HepG2 (cell line): ENCODE measurements around the gene RAPGEF5. TPM values are rescaled to one million over a fixed set of nuclear protein-coding genes. Genes with fewer than 3 reads are reported as not detected.

ENCODE experiments used
- FOXA1 ChIP-seq, 2 experiments: fragments of 450-650 bp in 1 of 2; sonication (generic) in 1 of 2; formaldehyde crosslinking in 1 of 2; IDR thresholded peaks; 2 replicates each; pipeline versions ENCODE4 v1.4.0 to v1.6.1; 2016 to 2020; ENCODE audit warnings: missing genetic modification reagents in 1 of 2
- HNRNPLL ChIP-seq: fragments of 200-400 bp; formaldehyde crosslinking; IDR thresholded peaks from 2 replicates; pipeline ENCODE4 v1.6.1; 2017; ENCODE audit warnings: mild to moderate bottlenecking, low read depth, low read length; ENCODE audit not compliant: poor library complexity, severe bottlenecking
- MEIS2 ChIP-seq: sonication (generic); formaldehyde crosslinking; IDR thresholded peaks from 2 replicates; pipeline ENCODE4 v1.9.0; 2021; ENCODE audit warnings: mild to moderate bottlenecking, missing genetic modification reagents
- NCOA1 ChIP-seq: sonication (generic); formaldehyde crosslinking; IDR thresholded peaks from 2 replicates; pipeline ENCODE4 v1.9.0; 2021; ENCODE audit warnings: missing genetic modification reagents
- SALL1 ChIP-seq: sonication (generic); formaldehyde crosslinking; IDR thresholded peaks from 2 replicates; pipeline ENCODE4 v1.8.0; 2022; ENCODE audit warnings: mild to moderate bottlenecking, missing genetic modification reagents
- TAF1 ChIP-seq: sonication (generic); formaldehyde crosslinking; IDR thresholded peaks from 2 replicates; pipeline ENCODE4 v1.4.0; 2020; ENCODE audit warnings: missing genetic modification reagents
- ZBTB7B ChIP-seq: sonication (generic); formaldehyde crosslinking; IDR thresholded peaks from 2 replicates; pipeline ENCODE4 v1.4.0; 2020; ENCODE audit warnings: missing genetic modification reagents
- ZNF782 ChIP-seq: sonication (generic); formaldehyde crosslinking; IDR thresholded peaks from 2 replicates; pipeline ENCODE4 v1.4.0; 2020; ENCODE audit warnings: missing genetic modification reagents, mild to moderate bottlenecking, borderline replicate concordance
- polyA plus RNA-seq, 8 experiments: library from polyadenylated mRNA; depleted of rRNA in 3 of 8; stranded (reverse) in 7 of 8; unstranded in 1 of 8; fragments of >200 nt; fragmentation: Illumina TruSeq in 4 of 8; extraction: Trizol in 4 of 8; gene quantifications; 2 replicates each; pipeline versions ENCODE4 v1.2.1 to v1.2.3, GENCODE V29; 2011 to 2016; ENCODE audit warnings: low read depth in 4 of 8, missing spikeins in 1 of 8, mixed read lengths in 1 of 8; ENCODE audit not compliant: insufficient read depth in 1 of 8
- total RNA-seq, 5 experiments: library from RNA; depleted of rRNA; stranded (reverse); fragments of >200 nt; fragmentation: Illumina TruSeq; extraction: Trizol; gene quantifications; 2 replicates each; pipeline ENCODE4 v1.2.3, GENCODE V29; 2016; ENCODE audit warnings: low read depth in 1 of 5
- TF ChIP-seq, protein P1 (sequence below): sonication (generic); formaldehyde crosslinking; IDR thresholded peaks from 2 replicates; pipeline ENCODE4 v1.4.0; 2020; ENCODE audit warnings: missing genetic modification reagents
- TF ChIP-seq, protein P2 (sequence below): sonication (generic); formaldehyde crosslinking; IDR thresholded peaks from 2 replicates; pipeline ENCODE4 v1.4.0; 2020; ENCODE audit warnings: missing genetic modification reagents, mild to moderate bottlenecking, borderline replicate concordance
- TF ChIP-seq, protein P3 (sequence below): sonication (generic); formaldehyde crosslinking; IDR thresholded peaks from 2 replicates; pipeline ENCODE4 v1.9.0; 2021; ENCODE audit warnings: mild to moderate bottlenecking, missing genetic modification reagents
- TF ChIP-seq, protein P4 (sequence below): sonication (generic); formaldehyde crosslinking; IDR thresholded peaks from 2 replicates; pipeline ENCODE4 v1.4.0; 2020; ENCODE audit warnings: missing genetic modification reagents

The RAPGEF5 gene
- total and polyA plus RNA-seq, 2 of the 13 experiments (the other 11 are each of a cell fraction or from before 2014, with no cell fraction given): 17.1 to 23.4 TPM

DNA sequence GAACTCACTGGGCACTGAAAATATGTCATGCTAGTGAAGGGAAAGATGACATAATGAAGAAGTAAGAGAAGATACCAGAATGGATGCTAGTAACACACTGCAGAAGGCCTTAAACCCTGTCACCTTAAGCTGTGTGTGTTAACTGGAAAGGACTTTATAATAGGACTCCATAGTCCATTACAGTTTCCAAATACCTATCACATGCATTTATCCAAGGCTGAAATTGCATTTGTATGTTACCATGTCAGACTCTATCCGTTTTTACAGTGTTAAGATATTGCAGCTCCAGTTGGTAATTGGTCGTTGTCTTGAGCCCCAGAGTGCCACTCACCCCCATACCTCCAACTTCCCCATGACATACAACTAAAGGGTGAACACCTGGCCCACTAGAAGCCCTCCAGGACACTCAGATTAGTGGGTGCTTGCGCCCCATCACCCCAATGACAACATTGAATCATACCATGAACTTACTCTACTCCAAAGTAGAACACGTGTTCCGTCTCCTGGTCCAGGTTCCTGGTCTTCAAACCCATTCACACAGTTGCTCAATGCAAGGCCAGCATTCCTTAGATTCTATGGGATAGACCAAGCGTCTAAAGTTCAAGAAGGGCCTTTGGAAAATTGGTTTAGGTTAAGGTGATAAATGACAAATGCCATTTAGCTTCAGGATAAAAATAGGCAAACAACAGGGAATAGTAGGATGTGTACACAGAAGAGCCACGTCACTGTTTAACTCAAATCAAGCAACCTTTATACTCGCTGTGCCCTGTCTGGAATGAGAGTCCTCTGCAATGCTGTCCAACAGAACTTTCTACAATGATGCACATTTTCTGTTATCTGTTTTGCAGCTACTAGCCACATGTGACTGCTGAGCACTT, 2.1 kb upstream of the RAPGEF5 start (continued):
- TF ChIP-seq, protein P1, sequence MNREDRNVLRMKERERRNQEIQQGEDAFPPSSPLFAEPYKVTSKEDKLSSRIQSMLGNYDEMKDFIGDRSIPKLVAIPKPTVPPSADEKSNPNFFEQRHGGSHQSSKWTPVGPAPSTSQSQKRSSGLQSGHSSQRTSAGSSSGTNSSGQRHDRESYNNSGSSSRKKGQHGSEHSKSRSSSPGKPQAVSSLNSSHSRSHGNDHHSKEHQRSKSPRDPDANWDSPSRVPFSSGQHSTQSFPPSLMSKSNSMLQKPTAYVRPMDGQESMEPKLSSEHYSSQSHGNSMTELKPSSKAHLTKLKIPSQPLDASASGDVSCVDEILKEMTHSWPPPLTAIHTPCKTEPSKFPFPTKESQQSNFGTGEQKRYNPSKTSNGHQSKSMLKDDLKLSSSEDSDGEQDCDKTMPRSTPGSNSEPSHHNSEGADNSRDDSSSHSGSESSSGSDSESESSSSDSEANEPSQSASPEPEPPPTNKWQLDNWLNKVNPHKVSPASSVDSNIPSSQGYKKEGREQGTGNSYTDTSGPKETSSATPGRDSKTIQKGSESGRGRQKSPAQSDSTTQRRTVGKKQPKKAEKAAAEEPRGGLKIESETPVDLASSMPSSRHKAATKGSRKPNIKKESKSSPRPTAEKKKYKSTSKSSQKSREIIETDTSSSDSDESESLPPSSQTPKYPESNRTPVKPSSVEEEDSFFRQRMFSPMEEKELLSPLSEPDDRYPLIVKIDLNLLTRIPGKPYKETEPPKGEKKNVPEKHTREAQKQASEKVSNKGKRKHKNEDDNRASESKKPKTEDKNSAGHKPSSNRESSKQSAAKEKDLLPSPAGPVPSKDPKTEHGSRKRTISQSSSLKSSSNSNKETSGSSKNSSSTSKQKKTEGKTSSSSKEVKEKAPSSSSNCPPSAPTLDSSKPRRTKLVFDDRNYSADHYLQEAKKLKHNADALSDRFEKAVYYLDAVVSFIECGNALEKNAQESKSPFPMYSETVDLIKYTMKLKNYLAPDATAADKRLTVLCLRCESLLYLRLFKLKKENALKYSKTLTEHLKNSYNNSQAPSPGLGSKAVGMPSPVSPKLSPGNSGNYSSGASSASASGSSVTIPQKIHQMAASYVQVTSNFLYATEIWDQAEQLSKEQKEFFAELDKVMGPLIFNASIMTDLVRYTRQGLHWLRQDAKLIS (CRISPR knock-in tag): peak; percentile 40; the same call in 1 of the 2 replicates
- 0 out of 2 replicates have a peak, but pooled peaks have one; percentile 33 for TF ChIP-seq NCOA1 (CRISPR knock-in tag)
- TF ChIP-seq, protein P2, sequence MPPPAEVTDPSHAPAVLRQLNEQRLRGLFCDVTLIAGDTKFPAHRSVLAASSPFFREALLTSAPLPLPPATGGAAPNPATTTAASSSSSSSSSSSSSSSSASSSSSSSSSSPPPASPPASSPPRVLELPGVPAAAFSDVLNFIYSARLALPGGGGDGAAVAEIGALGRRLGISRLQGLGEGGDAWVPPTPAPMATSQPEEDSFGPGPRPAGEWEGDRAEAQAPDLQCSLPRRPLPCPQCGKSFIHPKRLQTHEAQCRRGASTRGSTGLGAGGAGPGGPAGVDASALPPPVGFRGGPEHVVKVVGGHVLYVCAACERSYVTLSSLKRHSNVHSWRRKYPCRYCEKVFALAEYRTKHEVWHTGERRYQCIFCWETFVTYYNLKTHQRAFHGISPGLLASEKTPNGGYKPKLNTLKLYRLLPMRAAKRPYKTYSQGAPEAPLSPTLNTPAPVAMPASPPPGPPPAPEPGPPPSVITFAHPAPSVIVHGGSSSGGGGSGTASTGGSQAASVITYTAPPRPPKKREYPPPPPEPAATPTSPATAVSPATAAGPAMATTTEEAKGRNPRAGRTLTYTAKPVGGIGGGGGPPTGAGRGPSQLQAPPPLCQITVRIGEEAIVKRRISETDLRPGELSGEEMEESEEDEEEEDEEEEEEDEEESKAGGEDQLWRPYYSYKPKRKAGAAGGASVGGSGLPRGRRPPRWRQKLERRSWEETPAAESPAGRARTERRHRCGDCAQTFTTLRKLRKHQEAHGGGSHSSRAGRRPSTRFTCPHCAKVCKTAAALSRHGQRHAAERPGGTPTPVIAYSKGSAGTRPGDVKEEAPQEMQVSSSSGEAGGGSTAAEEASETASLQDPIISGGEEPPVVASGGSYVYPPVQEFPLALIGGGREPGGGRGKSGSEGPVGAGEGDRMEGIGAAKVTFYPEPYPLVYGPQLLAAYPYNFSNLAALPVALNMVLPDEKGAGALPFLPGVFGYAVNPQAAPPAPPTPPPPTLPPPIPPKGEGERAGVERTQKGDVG: no peak
- TF ChIP-seq, protein P3, sequence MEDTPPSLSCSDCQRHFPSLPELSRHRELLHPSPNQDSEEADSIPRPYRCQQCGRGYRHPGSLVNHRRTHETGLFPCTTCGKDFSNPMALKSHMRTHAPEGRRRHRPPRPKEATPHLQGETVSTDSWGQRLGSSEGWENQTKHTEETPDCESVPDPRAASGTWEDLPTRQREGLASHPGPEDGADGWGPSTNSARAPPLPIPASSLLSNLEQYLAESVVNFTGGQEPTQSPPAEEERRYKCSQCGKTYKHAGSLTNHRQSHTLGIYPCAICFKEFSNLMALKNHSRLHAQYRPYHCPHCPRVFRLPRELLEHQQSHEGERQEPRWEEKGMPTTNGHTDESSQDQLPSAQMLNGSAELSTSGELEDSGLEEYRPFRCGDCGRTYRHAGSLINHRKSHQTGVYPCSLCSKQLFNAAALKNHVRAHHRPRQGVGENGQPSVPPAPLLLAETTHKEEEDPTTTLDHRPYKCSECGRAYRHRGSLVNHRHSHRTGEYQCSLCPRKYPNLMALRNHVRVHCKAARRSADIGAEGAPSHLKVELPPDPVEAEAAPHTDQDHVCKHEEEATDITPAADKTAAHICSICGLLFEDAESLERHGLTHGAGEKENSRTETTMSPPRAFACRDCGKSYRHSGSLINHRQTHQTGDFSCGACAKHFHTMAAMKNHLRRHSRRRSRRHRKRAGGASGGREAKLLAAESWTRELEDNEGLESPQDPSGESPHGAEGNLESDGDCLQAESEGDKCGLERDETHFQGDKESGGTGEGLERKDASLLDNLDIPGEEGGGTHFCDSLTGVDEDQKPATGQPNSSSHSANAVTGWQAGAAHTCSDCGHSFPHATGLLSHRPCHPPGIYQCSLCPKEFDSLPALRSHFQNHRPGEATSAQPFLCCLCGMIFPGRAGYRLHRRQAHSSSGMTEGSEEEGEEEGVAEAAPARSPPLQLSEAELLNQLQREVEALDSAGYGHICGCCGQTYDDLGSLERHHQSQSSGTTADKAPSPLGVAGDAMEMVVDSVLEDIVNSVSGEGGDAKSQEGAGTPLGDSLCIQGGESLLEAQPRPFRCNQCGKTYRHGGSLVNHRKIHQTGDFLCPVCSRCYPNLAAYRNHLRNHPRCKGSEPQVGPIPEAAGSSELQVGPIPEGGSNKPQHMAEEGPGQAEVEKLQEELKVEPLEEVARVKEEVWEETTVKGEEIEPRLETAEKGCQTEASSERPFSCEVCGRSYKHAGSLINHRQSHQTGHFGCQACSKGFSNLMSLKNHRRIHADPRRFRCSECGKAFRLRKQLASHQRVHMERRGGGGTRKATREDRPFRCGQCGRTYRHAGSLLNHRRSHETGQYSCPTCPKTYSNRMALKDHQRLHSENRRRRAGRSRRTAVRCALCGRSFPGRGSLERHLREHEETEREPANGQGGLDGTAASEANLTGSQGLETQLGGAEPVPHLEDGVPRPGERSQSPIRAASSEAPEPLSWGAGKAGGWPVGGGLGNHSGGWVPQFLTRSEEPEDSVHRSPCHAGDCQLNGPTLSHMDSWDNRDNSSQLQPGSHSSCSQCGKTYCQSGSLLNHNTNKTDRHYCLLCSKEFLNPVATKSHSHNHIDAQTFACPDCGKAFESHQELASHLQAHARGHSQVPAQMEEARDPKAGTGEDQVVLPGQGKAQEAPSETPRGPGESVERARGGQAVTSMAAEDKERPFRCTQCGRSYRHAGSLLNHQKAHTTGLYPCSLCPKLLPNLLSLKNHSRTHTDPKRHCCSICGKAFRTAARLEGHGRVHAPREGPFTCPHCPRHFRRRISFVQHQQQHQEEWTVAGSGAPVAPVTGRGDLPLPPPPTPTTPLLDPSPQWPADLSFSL (CRISPR knock-in tag): no peak
- TF ChIP-seq ZNF782 (CRISPR knock-in tag): no peak
- TF ChIP-seq TAF1 (CRISPR knock-in tag): no peak; the same call in 1 of the 2 replicates
- no peak for TF ChIP-seq HNRNPLL
- TF ChIP-seq SALL1 (CRISPR knock-in tag): peak; percentile 78
- TF ChIP-seq, protein P4, sequence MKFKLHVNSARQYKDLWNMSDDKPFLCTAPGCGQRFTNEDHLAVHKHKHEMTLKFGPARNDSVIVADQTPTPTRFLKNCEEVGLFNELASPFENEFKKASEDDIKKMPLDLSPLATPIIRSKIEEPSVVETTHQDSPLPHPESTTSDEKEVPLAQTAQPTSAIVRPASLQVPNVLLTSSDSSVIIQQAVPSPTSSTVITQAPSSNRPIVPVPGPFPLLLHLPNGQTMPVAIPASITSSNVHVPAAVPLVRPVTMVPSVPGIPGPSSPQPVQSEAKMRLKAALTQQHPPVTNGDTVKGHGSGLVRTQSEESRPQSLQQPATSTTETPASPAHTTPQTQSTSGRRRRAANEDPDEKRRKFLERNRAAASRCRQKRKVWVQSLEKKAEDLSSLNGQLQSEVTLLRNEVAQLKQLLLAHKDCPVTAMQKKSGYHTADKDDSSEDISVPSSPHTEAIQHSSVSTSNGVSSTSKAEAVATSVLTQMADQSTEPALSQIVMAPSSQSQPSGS (CRISPR knock-in tag): peak; percentile 90
- peak; percentile 80 for TF ChIP-seq MEIS2 (CRISPR knock-in tag)
- peak; percentile 62; the same call in 1 of the 2 replicates for TF ChIP-seq ZBTB7B (CRISPR knock-in tag)
- TF ChIP-seq FOXA1 (IDR thresholded peaks at IDR 0.05): peak; percentile 80
- peak; percentile 91 for TF ChIP-seq FOXA1 (CRISPR knock-in tag; IDR thresholded peaks at IDR 0.05)
